ENCODE measurements around the gene DGKB.

DNA sequence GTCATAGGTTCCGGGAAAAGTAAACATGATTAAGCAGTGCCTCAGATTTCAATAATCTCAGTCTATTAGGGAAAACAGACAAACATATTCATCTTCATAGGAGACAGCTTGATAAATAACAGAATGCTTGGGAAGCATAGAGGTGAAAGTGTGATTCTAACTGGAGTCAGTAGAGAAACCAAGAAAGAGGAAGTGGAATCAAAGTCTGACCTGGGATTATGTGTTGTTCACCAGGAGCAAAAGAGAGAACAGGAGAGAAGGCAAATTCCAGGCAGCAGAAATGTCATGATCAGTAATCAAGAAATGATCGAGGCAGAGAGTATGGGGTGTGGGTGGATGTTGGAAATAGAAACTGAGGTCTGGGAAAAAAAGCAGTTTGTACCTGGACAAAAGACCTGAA is 43.7 kb downstream of the DGKB start:
- TF ChIP-seq, protein P1, sequence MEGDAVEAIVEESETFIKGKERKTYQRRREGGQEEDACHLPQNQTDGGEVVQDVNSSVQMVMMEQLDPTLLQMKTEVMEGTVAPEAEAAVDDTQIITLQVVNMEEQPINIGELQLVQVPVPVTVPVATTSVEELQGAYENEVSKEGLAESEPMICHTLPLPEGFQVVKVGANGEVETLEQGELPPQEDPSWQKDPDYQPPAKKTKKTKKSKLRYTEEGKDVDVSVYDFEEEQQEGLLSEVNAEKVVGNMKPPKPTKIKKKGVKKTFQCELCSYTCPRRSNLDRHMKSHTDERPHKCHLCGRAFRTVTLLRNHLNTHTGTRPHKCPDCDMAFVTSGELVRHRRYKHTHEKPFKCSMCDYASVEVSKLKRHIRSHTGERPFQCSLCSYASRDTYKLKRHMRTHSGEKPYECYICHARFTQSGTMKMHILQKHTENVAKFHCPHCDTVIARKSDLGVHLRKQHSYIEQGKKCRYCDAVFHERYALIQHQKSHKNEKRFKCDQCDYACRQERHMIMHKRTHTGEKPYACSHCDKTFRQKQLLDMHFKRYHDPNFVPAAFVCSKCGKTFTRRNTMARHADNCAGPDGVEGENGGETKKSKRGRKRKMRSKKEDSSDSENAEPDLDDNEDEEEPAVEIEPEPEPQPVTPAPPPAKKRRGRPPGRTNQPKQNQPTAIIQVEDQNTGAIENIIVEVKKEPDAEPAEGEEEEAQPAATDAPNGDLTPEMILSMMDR (conservative IDR thresholded peaks at IDR 0.05): no peak
- TF ChIP-seq EZH2 (IDR thresholded peaks at IDR 0.05; ENCODE audit: low read depth): no peak

Data from PC-9 (cell line).